ENCODE measurements around the gene EARS2. TPM values are rescaled to one million over a fixed set of nuclear protein-coding genes. Genes with fewer than 3 reads are reported as not detected.

The EARS2 gene
- total RNA-seq, 2 experiments from 2014 or later: 26.6 to 31.9 TPM

DNA sequence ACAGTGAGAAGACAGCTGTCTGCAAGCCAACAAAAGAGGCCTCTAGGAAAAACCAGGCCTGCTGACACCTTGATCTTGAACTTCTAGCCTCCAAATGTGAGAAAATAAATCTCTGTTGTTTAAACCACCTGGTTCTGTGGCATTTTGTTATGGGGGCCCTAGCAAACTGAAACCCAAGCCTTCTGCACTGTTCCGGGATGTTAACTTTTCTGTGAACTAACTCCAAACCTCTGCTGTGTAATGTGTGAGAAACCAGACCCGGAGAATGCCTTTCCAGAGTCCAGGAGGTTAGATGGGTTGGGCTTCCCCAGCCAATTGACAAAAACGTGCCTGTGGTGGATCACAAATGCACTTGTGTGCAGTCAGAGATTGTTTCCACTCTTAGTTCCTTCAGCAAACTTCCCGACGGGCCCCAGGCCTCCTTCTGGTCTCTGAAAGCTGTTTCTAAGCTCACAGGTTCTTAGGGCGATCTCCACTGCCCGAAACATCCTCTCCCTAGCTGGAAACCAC is 33.2 kb downstream of the EARS2 start:
- peaks cover 55% of the 10 kb centered on the region for H3K36me3 Mint-ChIP-seq (ENCODE audit: low read depth)

DNA sequence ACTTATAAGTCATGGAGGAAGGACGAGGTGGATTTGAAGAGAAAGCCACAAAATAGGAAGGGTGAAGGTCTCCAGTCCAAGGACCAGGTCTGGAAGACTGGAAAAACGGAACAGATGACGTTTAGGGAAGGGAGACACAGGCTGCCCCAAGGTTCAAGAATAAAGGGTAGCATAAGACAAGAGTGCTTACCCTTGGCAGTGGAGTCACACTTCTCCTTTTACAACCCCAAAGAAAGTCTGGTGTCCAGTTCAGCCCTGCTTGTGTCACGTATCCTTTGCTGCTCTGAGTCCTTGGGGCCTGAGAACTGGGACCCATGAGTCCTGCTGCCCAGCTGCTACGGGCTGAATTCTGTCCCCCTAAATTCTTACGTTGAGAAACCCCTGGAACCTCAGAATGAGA is 33.8 kb downstream of the EARS2 start:
- Mint-ChIP-seq H3K27me3 (no peaks in the 10 kb centered on the region), H3K9me3 (ENCODE audit: low read depth) (no peaks in the 10 kb centered on the region), H3K4me1 (no peaks in the 10 kb centered on the region), H3K4me3 (no peak overlapping the region), H3K27ac (no peak overlapping the region), H3K36me3 (ENCODE audit: low read depth) (peaks cover 55% of the 10 kb centered on the region)
- no peak for DNase-seq
- CTCF ChIA-PET: no interaction called here
- POLR2A ChIA-PET: no interaction called here
- intact Hi-C loops (cut with DNase I, micrococcal nuclease): no loop called here
- no peak for ATAC-seq

More for the DNA sequence above, 33.2 kb downstream of the EARS2 start:
- H3K4me1 Mint-ChIP-seq: no peaks in the 10 kb centered on the region
- ChIA-PET POLR2A (no interaction called here), CTCF (no interaction called here)
- DNase-seq: no peak
- ATAC-seq: no peak
- H3K27ac Mint-ChIP-seq: no peak overlapping the region
- H3K27me3 Mint-ChIP-seq: no peaks in the 10 kb centered on the region
- no peaks in the 10 kb centered on the region for H3K9me3 Mint-ChIP-seq (ENCODE audit: low read depth)
- no peak overlapping the region for H3K4me3 Mint-ChIP-seq
- intact Hi-C loops (cut with DNase I, micrococcal nuclease): no loop called here

DNA sequence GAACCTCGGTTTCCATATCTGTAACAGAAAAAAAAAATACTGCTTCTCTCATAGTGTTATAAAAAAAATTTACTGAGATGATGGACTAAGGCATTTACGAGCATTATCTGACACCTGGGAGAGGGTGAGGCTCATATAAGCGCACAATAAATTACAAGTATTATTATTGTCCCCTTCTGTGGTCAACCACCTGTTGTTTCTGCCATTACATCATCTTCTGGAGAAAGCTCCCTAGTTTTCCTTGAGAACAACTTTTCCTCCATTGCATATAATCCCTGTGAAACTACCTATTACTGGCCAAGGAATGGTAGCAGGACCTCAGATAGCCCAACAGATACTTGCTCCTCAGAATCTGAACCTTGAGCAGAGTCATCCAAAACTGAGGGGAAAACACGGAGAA is 35.2 kb downstream of the EARS2 start:
- Mint-ChIP-seq H3K36me3 (ENCODE audit: low read depth) (peaks cover 51% of the 10 kb centered on the region), H3K4me3 (no peak overlapping the region), H3K27ac (no peak overlapping the region), H3K27me3 (no peaks in the 10 kb centered on the region), H3K4me1 (no peaks in the 10 kb centered on the region), H3K9me3 (ENCODE audit: low read depth) (no peaks in the 10 kb centered on the region)
- intact Hi-C loops (cut with DNase I, micrococcal nuclease): no loop called here
- no peak for ATAC-seq
- no peak for DNase-seq
- ChIA-PET CTCF (interaction anchor here (0.5 kb wide), 1 partner anchor 71 kb away, joined by 3 read pairs; no protein-coding TSS in a partner anchor), POLR2A (interaction anchor here (1.1 kb wide), 1 partner anchor 35 kb away, joined by 4 read pairs; the partner anchor contains the start of genes EARS2 and UBFD1)

GRCh38 chr16:23521037-23521743 is 36.0 kb downstream of the EARS2 start:
- DNase-seq: no peak
- H3K27ac Mint-ChIP-seq: no peak overlapping the region
- peaks cover 45% of the 10 kb centered on the region for H3K36me3 Mint-ChIP-seq (ENCODE audit: low read depth)
- no peak for ATAC-seq
- peaks cover 3% of the 10 kb centered on the region for H3K4me1 Mint-ChIP-seq
- CTCF ChIA-PET: interaction anchor here (0.5 kb wide), 1 partner anchor 72 kb away, joined by 3 read pairs; no protein-coding TSS in a partner anchor
- intact Hi-C loops (cut with DNase I, micrococcal nuclease): no loop called here
- POLR2A ChIA-PET: interaction anchor here (0.6 to 1.2 kb wide), 3 partner anchors 15 to 149 kb away, joined by 3 to 5 read pairs (median 4); partner anchors contain the start of genes EARS2 and UBFD1
- H3K4me3 Mint-ChIP-seq: no peak overlapping the region
- H3K9me3 Mint-ChIP-seq (ENCODE audit: low read depth): no peaks in the 10 kb centered on the region
- H3K27me3 Mint-ChIP-seq: no peaks in the 10 kb centered on the region

DNA sequence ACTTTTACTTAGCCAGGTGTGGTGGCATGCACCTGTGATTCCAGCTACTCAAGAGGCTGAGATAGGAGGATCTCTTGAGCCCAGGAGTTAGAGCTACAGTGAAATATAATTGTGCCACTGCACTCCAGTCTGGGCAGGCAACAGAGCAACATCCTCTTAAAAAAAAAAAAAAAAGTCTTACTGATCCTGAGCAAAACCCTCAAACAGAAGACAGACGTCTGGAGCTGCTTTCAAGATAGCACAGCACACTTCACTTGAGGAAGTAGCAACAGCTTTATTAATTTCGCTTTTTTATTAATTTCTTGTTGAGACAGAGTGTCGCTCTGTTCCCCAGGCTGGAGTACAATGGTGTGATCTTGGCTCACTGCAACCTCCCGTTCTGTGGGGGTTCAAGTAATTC is 36.6 kb downstream of the EARS2 start:
- intact Hi-C loops (cut with DNase I, micrococcal nuclease): no loop called here
- H3K27ac Mint-ChIP-seq: no peak overlapping the region
- POLR2A ChIA-PET: interaction anchor here (0.6 to 1.2 kb wide), 2 partner anchors 15 to 150 kb away, joined by 3 to 5 read pairs; no protein-coding TSS in a partner anchor

DNA sequence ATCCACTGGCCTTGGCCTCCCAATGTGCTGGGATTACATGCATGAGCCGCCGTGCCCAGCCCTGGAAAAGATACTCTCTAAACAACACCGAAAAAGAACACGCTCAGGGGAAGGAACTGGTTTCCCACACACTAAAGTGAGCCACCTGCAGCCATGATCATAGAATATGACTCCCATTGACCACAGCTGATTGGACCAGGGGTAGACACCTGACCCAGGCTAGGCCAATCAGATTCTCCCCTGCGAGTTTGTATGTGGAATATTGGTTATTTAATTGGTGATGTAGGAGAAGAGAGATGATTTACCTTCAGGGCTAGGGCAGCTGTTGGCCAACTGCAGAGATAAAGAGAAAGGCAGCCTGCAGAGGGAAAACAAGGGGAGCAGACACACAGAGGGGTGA is 37.9 kb downstream of the EARS2 start:
- CTCF ChIA-PET: no interaction called here
- no peak for DNase-seq
- Mint-ChIP-seq H3K36me3 (ENCODE audit: low read depth) (peaks cover 42% of the 10 kb centered on the region), H3K9me3 (ENCODE audit: low read depth) (no peaks in the 10 kb centered on the region), H3K4me1 (peaks cover 19% of the 10 kb centered on the region), H3K27ac (no peak overlapping the region), H3K27me3 (no peaks in the 10 kb centered on the region), H3K4me3 (no peak overlapping the region)
- intact Hi-C loops (cut with DNase I, micrococcal nuclease): no loop called here
- ATAC-seq: peak; percentile 60
- POLR2A ChIA-PET: no interaction called here

More for the DNA sequence above, 36.6 kb downstream of the EARS2 start:
- no peak for ATAC-seq
- Mint-ChIP-seq H3K9me3 (ENCODE audit: low read depth) (no peaks in the 10 kb centered on the region), H3K4me3 (no peak overlapping the region), H3K4me1 (peaks cover 9% of the 10 kb centered on the region), H3K27me3 (no peaks in the 10 kb centered on the region), H3K36me3 (ENCODE audit: low read depth) (peaks cover 46% of the 10 kb centered on the region)
- CTCF ChIA-PET: no interaction called here
- DNase-seq: no peak

DNA sequence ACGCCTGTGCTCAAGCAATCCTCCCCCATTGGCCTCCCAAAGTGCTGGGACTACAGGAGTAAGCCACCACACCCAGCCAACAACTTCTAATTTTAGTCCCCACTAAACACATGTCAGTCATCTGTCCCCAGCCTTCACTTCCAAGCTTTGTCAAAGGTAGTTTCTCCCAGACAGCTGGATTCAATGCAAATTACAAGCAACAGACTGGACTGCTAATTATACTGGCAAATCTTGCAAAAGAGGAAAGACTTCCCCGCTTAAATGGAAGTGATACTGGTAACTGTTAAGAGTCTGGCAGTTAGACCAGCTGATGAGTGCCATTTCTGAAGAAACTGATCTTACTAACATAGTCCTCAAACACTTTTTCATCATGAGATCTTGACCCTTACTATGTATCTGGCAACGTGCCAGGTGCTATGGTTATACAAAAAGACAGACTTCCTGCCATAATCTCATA is 38.7 kb downstream of the EARS2 start:
- Mint-ChIP-seq H3K4me1 (peaks cover 19% of the 10 kb centered on the region), H3K27me3 (no peaks in the 10 kb centered on the region), H3K36me3 (ENCODE audit: low read depth) (peaks cover 38% of the 10 kb centered on the region), H3K27ac (no peak overlapping the region), H3K4me3 (no peak overlapping the region), H3K9me3 (ENCODE audit: low read depth) (no peaks in the 10 kb centered on the region)
- ATAC-seq (no peak), DNase-seq (no peak)
- CTCF ChIA-PET: no interaction called here
- POLR2A ChIA-PET: no interaction called here
- intact Hi-C loops (cut with DNase I, micrococcal nuclease): no loop called here

DNA sequence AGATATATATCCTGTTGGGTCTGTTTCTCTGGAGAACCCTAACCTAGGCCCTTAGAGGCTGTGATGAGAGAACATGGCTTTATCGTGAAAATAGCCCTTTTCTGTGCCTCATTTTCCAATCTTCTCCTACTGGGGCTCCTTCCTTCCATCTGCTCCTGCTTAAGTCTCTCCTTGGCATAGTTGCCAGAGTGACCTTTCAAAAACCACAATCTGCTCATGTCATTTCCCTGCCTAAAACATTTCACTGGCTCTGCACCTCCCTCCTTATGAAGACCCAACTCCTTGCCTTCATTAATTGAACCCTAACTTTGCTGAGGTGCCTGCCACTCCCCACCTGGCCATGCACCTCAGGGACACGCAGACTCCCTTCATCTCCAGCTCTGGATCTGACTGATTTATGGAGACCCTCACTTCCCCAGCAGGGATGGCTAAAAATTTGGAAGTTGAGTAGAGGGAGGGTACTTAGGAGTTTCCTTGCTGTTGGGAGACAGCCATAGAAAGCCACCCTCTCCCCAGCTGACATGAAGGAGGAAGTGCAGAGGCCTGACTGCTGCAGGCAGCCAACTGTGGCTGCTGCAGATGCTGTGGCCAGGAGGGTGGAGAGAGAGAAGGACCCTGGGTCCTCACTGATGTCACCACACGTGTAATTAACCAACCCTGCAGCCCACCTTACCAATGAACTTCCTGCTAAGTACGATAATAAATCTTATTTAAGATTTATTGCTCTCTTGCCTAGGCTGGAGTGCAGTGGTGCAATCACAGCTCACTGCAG is 40.6 kb downstream of the EARS2 start:
- Mint-ChIP-seq H3K36me3 (ENCODE audit: low read depth) (peaks cover 23% of the 10 kb centered on the region), H3K27me3 (no peaks in the 10 kb centered on the region), H3K9me3 (ENCODE audit: low read depth) (no peaks in the 10 kb centered on the region), H3K4me3 (no peak overlapping the region), H3K4me1 (peaks cover 19% of the 10 kb centered on the region), H3K27ac (no peak overlapping the region)
- no peak for ATAC-seq
- ChIA-PET CTCF (no interaction called here), POLR2A (no interaction called here)
- no peak for DNase-seq
- intact Hi-C loops (cut with DNase I, micrococcal nuclease): no loop called here

GRCh38 chr16:23515881-23516280 is 41.3 kb downstream of the EARS2 start:
- H3K27me3 Mint-ChIP-seq: no peaks in the 10 kb centered on the region
- no peak for ATAC-seq
- CTCF ChIA-PET: interaction anchor here (0.6 kb wide), 1 partner anchor 21 kb away, joined by 3 read pairs; no protein-coding TSS in a partner anchor
- intact Hi-C loops (cut with DNase I, micrococcal nuclease): no loop called here
- H3K36me3 Mint-ChIP-seq (ENCODE audit: low read depth): peaks cover 19% of the 10 kb centered on the region
- no peaks in the 10 kb centered on the region for H3K9me3 Mint-ChIP-seq (ENCODE audit: low read depth)
- no peak overlapping the region for H3K27ac Mint-ChIP-seq
- POLR2A ChIA-PET: no interaction called here
- H3K4me3 Mint-ChIP-seq: no peak overlapping the region
- DNase-seq: no peak
- H3K4me1 Mint-ChIP-seq: peaks cover 22% of the 10 kb centered on the region

GRCh38 chr16:23514381-23515152 is 42.6 kb downstream of the EARS2 start:
- POLR2A ChIA-PET: no interaction called here
- no peaks in the 10 kb centered on the region for H3K27me3 Mint-ChIP-seq
- H3K4me1 Mint-ChIP-seq: peaks cover 25% of the 10 kb centered on the region
- peak; percentile 37 for DNase-seq
- no peak overlapping the region for H3K4me3 Mint-ChIP-seq
- ATAC-seq: peak; percentile 17
- peaks cover 13% of the 10 kb centered on the region for H3K36me3 Mint-ChIP-seq (ENCODE audit: low read depth)
- no peaks in the 10 kb centered on the region for H3K9me3 Mint-ChIP-seq (ENCODE audit: low read depth)
- CTCF ChIA-PET: no interaction called here
- peak overlapping the region; percentile 37 for H3K27ac Mint-ChIP-seq
- intact Hi-C loops (cut with DNase I, micrococcal nuclease): no loop called here

DNA sequence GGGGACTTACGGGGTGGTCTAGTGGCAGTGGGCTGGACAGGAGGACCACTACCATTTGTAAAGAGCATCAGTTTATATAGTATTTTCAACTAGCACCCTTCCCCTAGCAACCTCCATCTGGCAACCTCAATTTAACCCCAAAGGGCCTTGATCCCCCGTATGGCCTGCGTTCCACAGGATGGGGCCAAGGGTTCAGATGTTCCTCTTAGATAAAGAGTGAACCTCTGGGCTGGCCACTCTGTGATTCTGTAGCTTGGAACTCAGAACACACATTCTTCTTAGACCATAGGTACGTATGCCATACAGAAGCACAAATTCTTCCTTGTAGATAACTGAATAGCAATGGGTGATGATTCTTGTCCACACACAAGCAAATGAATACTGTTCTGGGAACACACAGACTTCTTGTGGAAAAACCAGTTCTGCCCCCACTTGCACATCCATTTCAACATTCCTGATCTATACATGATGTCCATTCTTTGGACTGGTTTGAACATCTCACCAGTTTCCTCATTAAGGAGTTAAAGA is 44.9 kb downstream of the EARS2 start:
- ATAC-seq (no peak), DNase-seq (no peak)
- Mint-ChIP-seq H3K9me3 (ENCODE audit: low read depth) (no peaks in the 10 kb centered on the region), H3K4me1 (peaks cover 40% of the 10 kb centered on the region), H3K27me3 (no peaks in the 10 kb centered on the region), H3K36me3 (ENCODE audit: low read depth) (peaks cover 20% of the 10 kb centered on the region), H3K27ac (no peak overlapping the region), H3K4me3 (no peak overlapping the region)
- ChIA-PET CTCF (no interaction called here), POLR2A (no interaction called here)
- intact Hi-C loops (cut with DNase I, micrococcal nuclease): no loop called here

Measured in activated CD4-positive, alpha-beta T cell treated with anti-CD3 and anti-CD28 coated beads for 36 hours (primary cell).